HepG2 (cell line): ENCODE measurements around the gene HS6ST2. TPM values are rescaled to one million over a fixed set of nuclear protein-coding genes. Genes with fewer than 3 reads are reported as not detected.

Experiments used
- ATAC-seq: fragments of 200-7000 bp; cut with Tn5 transposase; 3 replicates; pipeline ENCODE4 v1.9.1; 2020; ENCODE audit warnings: mild to moderate bottlenecking, moderate library complexity
- BruUV-seq: library from RNA; stranded (reverse); fragments of 400-500 nt; replicated peaks from 2 replicates; lab custom pipeline; 2021; lab: Mats Ljungman, UMichigan
- CTCF ChIA-PET: fragments of 300-600 bp; formaldehyde crosslinking; extraction: SDS; loops from one replicate; lab custom pipeline; 2021; ENCODE audit warnings: low total read pairs, inconsistent platforms, low intra/inter-chr PET ratio; lab: Yijun Ruan, JAX
- POLR2A ChIA-PET: fragments of 350-600 bp; sonication (Branson Sonifier 250); formaldehyde crosslinking; loops from one replicate; lab custom pipeline; 2020; ENCODE audit warnings: antibody characterized with exemption, inconsistent platforms; lab: Yijun Ruan, JAX
- DNase-seq: peaks from one replicate; pipeline ENCODE4 v3.0.0-alpha.2; 2015; ENCODE audit warnings: low spot score
- FAIRE-seq: peaks from 3 replicates; lab custom pipeline; 2011; peaks lifted over from hg19 to GRCh38; lab: Jason Lieb, UNC
- H2AFZ ChIP-seq: one replicate; pipeline ENCODE4 v1.6.1; 2011; ENCODE audit warnings: low read length, inconsistent platforms
- H3K27ac ChIP-seq: fragments of 300-600 bp; 3 replicates; pipeline ENCODE4 v1.8.0; 2011; ENCODE audit warnings: mixed run types, mild to moderate bottlenecking, mixed read lengths, low read length, inconsistent platforms; ENCODE audit not compliant: insufficient read depth; ENCODE audit errors: extremely low read length
- H3K27me3 ChIP-seq, 2 experiments: fragments of 200-600 bp in 1 of 2; 2 replicates in 1 of 2; 3 replicates in 1 of 2; pipeline versions ENCODE4 v1.6.0 to v1.8.0; 2011; ENCODE audit warnings: low read length in 2 of 2, mild to moderate bottlenecking in 2 of 2, moderate library complexity in 2 of 2, inconsistent platforms in 1 of 2; ENCODE audit not compliant: insufficient read depth in 2 of 2, control insufficient read depth in 1 of 2
- H3K36me3 ChIP-seq, 2 experiments: fragments of 200-600 bp in 1 of 2; replicated peaks in 1 of 2; 2 replicates in 1 of 2; 3 replicates in 1 of 2; pipeline versions ENCODE4 v1.5.1 to v1.8.0; 2011; ENCODE audit warnings: low read length in 2 of 2, inconsistent platforms in 1 of 2; ENCODE audit not compliant: insufficient read depth in 2 of 2, control insufficient read depth in 1 of 2
- H3K4me1 ChIP-seq: 2 replicates; pipeline ENCODE4 v1.5.1; 2012; ENCODE audit warnings: low read length, inconsistent platforms; ENCODE audit not compliant: insufficient read depth
- H3K4me2 ChIP-seq: 2 replicates; pipeline ENCODE4 v1.6.0; 2011; ENCODE audit warnings: low read depth, low read length, inconsistent platforms
- H3K4me3 ChIP-seq, 3 experiments: fragments of 200-600 bp in 1 of 3; sonication (generic), shearing (Covaris generic) in 1 of 3; replicated peaks in 1 of 3; 2 replicates each; pipeline ENCODE4 v1.5.1; 2011 to 2016; ENCODE audit warnings: low read length in 3 of 3, inconsistent platforms in 2 of 3, low read depth in 2 of 3, mild to moderate bottlenecking in 2 of 3, control low read depth in 1 of 3, mixed read lengths in 1 of 3; ENCODE audit not compliant: insufficient read depth in 1 of 3
- H3K79me2 ChIP-seq: one replicate; pipeline ENCODE4 v1.6.1; 2011; ENCODE audit warnings: low read length, inconsistent platforms; ENCODE audit not compliant: insufficient read depth
- H3K9ac ChIP-seq: 2 replicates; pipeline ENCODE4 v1.6.0; 2011; ENCODE audit warnings: mild to moderate bottlenecking, low read depth, low read length, inconsistent platforms; ENCODE audit not compliant: insufficient read depth
- H3K9me3 ChIP-seq: 2 replicates; pipeline ENCODE4 v1.5.1; 2012; ENCODE audit warnings: mild to moderate bottlenecking, low read length
- H4K20me1 ChIP-seq: 2 replicates; pipeline ENCODE4 v1.6.0; 2011; ENCODE audit warnings: inconsistent platforms, mild to moderate bottlenecking, low read length, moderate library complexity; ENCODE audit not compliant: insufficient read depth
- BATF2 ChIP-seq: sonication (generic); formaldehyde crosslinking; IDR thresholded peaks from 2 replicates; pipeline ENCODE4 v1.8.0; 2022; ENCODE audit warnings: mild to moderate bottlenecking, missing genetic modification reagents, moderate library complexity
- CCAR2 ChIP-seq: fragments of 200-400 bp; formaldehyde crosslinking; optimal IDR thresholded peaks from 2 replicates; pipeline ENCODE3; 2018; ENCODE audit warnings: low read depth, mild to moderate bottlenecking, low read length, moderate library complexity
- DBP ChIP-seq: sonication (generic); formaldehyde crosslinking; IDR thresholded peaks from 2 replicates; pipeline ENCODE4 v1.4.0; 2020; ENCODE audit warnings: missing genetic modification reagents; ENCODE audit errors: not compliant biosample characterization
- KMT2A ChIP-seq: sonication (generic); formaldehyde crosslinking; IDR thresholded peaks from 2 replicates; pipeline ENCODE4 v1.4.0; 2020; ENCODE audit warnings: missing genetic modification reagents
- MXD3 ChIP-seq: IDR thresholded peaks from 2 replicates; pipeline ENCODE4 v1.6.1; 2016; ENCODE audit warnings: mild to moderate bottlenecking, missing biosample characterization, missing genetic modification reagents
- NFE2L2 ChIP-seq: fragments of 150-350 bp; IDR thresholded peaks from 2 replicates; pipeline ENCODE4 v1.6.1; 2014; ENCODE audit warnings: low read length
- NFIB ChIP-seq: sonication (generic); formaldehyde crosslinking; IDR thresholded peaks from 2 replicates; pipeline ENCODE4 v1.9.0; 2021; ENCODE audit warnings: missing genetic modification reagents, mild to moderate bottlenecking, borderline replicate concordance
- RXRA ChIP-seq: sonication (generic); formaldehyde crosslinking; IDR thresholded peaks from 2 replicates; pipeline ENCODE4 v1.5.1; 2020; ENCODE audit warnings: missing genetic modification reagents
- U2AF1 ChIP-seq: fragments of 200-400 bp; formaldehyde crosslinking; optimal IDR thresholded peaks from 2 replicates; pipeline ENCODE3; 2017; ENCODE audit warnings: mild to moderate bottlenecking, low read depth, low read length
- ZBTB2 ChIP-seq: sonication (generic); formaldehyde crosslinking; IDR thresholded peaks from 2 replicates; pipeline ENCODE4 v1.8.0; 2022; ENCODE audit warnings: low read depth, missing genetic modification reagents
- ZFP91 ChIP-seq: sonication (generic); formaldehyde crosslinking; IDR thresholded peaks from 2 replicates; pipeline ENCODE4 v1.9.0; 2022; ENCODE audit warnings: missing genetic modification reagents, mild to moderate bottlenecking, borderline replicate concordance
- ZNF256 ChIP-seq: sonication (generic); formaldehyde crosslinking; conservative IDR thresholded peaks from 2 replicates; pipeline ENCODE4 v1.4.0; 2020; ENCODE audit warnings: missing genetic modification reagents
- ZNF605 ChIP-seq: sonication (generic); formaldehyde crosslinking; IDR thresholded peaks from 2 replicates; pipeline ENCODE4 v1.8.0; 2022; ENCODE audit warnings: mild to moderate bottlenecking, missing genetic modification reagents
- ZNF768 ChIP-seq: sonication (generic); formaldehyde crosslinking; IDR thresholded peaks from 2 replicates; pipeline ENCODE4 v1.4.0; 2020; ENCODE audit warnings: missing genetic modification reagents
- ZNF792 ChIP-seq: IDR thresholded peaks from 2 replicates; pipeline ENCODE4 v1.6.1; 2016
- WGBS: methylation state at CpG from one replicate; pipeline ENCODE4 v1.1.6; 2017; ENCODE audit warnings: low lambda C conversion rate; 5-methylcytosine and 5-hydroxymethylcytosine counted together
- in situ Hi-C: cut with HindIII; loops from 2 replicates; pipeline ENCODE4 v1.10.0; 2017; ENCODE audit warnings: low pct_unique_long_range_greater_than_20kb; ENCODE audit not compliant: extremely low pct_ligation_motif_present
- intact Hi-C: fragments of 100-400 bp; cut with micrococcal nuclease; formaldehyde crosslinking; loops from one replicate; pipeline ENCODE4 v1.10.0; 2022; ENCODE audit not compliant: unreplicated experiment
- polyA plus RNA-seq, 8 experiments: library from polyadenylated mRNA; depleted of rRNA in 3 of 8; stranded (reverse) in 7 of 8; unstranded in 1 of 8; fragments of >200 nt; fragmentation: Illumina TruSeq in 4 of 8; extraction: Trizol in 4 of 8; gene quantifications; 2 replicates each; pipeline versions ENCODE4 v1.2.1 to v1.2.3, GENCODE V29; 2011 to 2016; ENCODE audit warnings: low read depth in 4 of 8, missing spikeins in 1 of 8, mixed read lengths in 1 of 8; ENCODE audit not compliant: insufficient read depth in 1 of 8
- total RNA-seq, 5 experiments: library from RNA; depleted of rRNA; stranded (reverse); fragments of >200 nt; fragmentation: Illumina TruSeq; extraction: Trizol; gene quantifications; 2 replicates each; pipeline ENCODE4 v1.2.3, GENCODE V29; 2016; ENCODE audit warnings: low read depth in 1 of 5

Gene HS6ST2
- total and polyA plus RNA-seq, 2 of the 13 experiments (the other 11 are each of a cell fraction or from before 2014, with no cell fraction given): 0.05 TPM; not detected in 1

GRCh38 chrX:132861076-132861475 is 97.4 kb downstream of the HS6ST2 start:
- intact Hi-C loops: no loop called here
- H3K36me3 ChIP-seq: no peaks in the 10 kb centered on the region
- TF ChIP-seq RXRA (CRISPR knock-in tag) (no peak), NFE2L2 (peak; percentile 75), ZFP91 (CRISPR knock-in tag) (no peak), ZBTB2 (CRISPR knock-in tag) (no peak)
- TF ChIP-seq, all 625 proteins: peak for 1
- Histone ChIP-seq H3K9me3 (no peaks in the 10 kb centered on the region), H3K79me2 (no peaks in the 10 kb centered on the region), H4K20me1 (no peaks in the 10 kb centered on the region), H3K4me2 (no peak overlapping the region), H3K4me1 (no peaks in the 10 kb centered on the region), H3K9ac (no peak overlapping the region), H3K4me3 (no peak overlapping the region), H3K27ac (no peak overlapping the region), H3K27me3 (no peaks in the 10 kb centered on the region), H2AFZ (no peak overlapping the region)
- POLR2A ChIA-PET: no interaction called here
- in situ Hi-C loops: no loop called here
- 23% methylated on average over 3 of the region's 3 CpGs for WGBS
- ATAC-seq (no peak), DNase-seq (no peak), FAIRE-seq (no peak)
- CTCF ChIA-PET: no interaction called here
- BruUV-seq: no TSS peak

- BruUV-seq: no TSS peak
- ChIA-PET POLR2A (interaction anchor here (0.7 kb wide), 1 partner anchor 1188 kb away, joined by 4 read pairs; no protein-coding TSS in a partner anchor), CTCF (no interaction called here)
- in situ Hi-C loops: no loop called here
- Histone ChIP-seq H3K9me3 (no peaks in the 10 kb centered on the region), H3K4me2 (no peak overlapping the region), H3K79me2 (no peaks in the 10 kb centered on the region), H3K27ac (no peak overlapping the region), H3K9ac (no peak overlapping the region), H3K4me1 (no peaks in the 10 kb centered on the region), H2AFZ (no peak overlapping the region), H4K20me1 (no peaks in the 10 kb centered on the region), H3K4me3 (no peak overlapping the region), H3K36me3 (no peaks in the 10 kb centered on the region), H3K27me3 (no peaks in the 10 kb centered on the region)
- FAIRE-seq: no peak
- no peak for DNase-seq
- intact Hi-C loops: no loop called here
- ATAC-seq: no peak
- TF ChIP-seq ZNF768 (CRISPR knock-in tag): no peak
- TF ChIP-seq CCAR2: no peak
- no peak for TF ChIP-seq ZNF792 (CRISPR knock-in tag)
- TF ChIP-seq BATF2 (CRISPR knock-in tag): no peak
- no peak for TF ChIP-seq ZNF256 (CRISPR knock-in tag)
- no peak for TF ChIP-seq ZNF605
- TF ChIP-seq DBP (CRISPR knock-in tag): no peak
- TF ChIP-seq MXD3 (CRISPR knock-in tag): no peak
- TF ChIP-seq NFIB (CRISPR knock-in tag): no peak
- TF ChIP-seq KMT2A (CRISPR knock-in tag): no peak
- TF ChIP-seq U2AF1: no peak
Measured at GRCh38 chrX:132860200-132860599, 98.2 kb downstream of the HS6ST2 start.
